ENCODE data around the gene BRAT1. TPM values are rescaled to one million over a fixed set of nuclear protein-coding genes. Genes with fewer than 3 reads are reported as not detected.
A peak's percentile ranks its signal among the peaks of the same experiment; 100 is the strongest.

Gene BRAT1
- total RNA-seq, 1 experiment from 2014 or later: 50.0 TPM

DNA sequence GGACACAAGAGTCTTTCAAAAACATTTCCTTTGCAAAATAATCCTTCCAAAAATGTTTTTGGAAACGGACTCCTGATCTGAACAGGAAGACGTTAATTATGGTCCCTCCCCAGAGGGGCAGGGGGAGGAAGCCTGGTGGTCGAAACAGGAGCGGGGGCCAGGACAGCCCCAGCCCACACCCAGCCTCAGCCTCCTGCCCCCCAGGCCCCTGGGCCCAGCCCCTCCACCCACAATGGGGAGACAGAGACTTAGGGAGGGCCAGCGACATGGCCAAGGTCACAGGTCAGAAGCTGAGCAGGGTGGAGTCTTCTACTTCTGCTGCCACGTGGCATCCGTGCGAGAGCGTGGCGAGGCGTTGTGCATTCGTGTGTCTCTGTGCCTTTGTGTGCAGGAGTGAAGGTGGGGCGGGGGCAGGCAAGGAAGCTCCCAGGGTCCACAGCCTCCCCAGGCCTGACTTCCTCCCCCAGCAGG lies 65.1 kb downstream of the BRAT1 start (continued):
- TF ChIP-seq, protein P1, sequence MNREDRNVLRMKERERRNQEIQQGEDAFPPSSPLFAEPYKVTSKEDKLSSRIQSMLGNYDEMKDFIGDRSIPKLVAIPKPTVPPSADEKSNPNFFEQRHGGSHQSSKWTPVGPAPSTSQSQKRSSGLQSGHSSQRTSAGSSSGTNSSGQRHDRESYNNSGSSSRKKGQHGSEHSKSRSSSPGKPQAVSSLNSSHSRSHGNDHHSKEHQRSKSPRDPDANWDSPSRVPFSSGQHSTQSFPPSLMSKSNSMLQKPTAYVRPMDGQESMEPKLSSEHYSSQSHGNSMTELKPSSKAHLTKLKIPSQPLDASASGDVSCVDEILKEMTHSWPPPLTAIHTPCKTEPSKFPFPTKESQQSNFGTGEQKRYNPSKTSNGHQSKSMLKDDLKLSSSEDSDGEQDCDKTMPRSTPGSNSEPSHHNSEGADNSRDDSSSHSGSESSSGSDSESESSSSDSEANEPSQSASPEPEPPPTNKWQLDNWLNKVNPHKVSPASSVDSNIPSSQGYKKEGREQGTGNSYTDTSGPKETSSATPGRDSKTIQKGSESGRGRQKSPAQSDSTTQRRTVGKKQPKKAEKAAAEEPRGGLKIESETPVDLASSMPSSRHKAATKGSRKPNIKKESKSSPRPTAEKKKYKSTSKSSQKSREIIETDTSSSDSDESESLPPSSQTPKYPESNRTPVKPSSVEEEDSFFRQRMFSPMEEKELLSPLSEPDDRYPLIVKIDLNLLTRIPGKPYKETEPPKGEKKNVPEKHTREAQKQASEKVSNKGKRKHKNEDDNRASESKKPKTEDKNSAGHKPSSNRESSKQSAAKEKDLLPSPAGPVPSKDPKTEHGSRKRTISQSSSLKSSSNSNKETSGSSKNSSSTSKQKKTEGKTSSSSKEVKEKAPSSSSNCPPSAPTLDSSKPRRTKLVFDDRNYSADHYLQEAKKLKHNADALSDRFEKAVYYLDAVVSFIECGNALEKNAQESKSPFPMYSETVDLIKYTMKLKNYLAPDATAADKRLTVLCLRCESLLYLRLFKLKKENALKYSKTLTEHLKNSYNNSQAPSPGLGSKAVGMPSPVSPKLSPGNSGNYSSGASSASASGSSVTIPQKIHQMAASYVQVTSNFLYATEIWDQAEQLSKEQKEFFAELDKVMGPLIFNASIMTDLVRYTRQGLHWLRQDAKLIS (CRISPR knock-in tag; IDR thresholded peaks at IDR 0.05; ENCODE audit: borderline replicate concordance): no peak
- TF ChIP-seq, protein P2, sequence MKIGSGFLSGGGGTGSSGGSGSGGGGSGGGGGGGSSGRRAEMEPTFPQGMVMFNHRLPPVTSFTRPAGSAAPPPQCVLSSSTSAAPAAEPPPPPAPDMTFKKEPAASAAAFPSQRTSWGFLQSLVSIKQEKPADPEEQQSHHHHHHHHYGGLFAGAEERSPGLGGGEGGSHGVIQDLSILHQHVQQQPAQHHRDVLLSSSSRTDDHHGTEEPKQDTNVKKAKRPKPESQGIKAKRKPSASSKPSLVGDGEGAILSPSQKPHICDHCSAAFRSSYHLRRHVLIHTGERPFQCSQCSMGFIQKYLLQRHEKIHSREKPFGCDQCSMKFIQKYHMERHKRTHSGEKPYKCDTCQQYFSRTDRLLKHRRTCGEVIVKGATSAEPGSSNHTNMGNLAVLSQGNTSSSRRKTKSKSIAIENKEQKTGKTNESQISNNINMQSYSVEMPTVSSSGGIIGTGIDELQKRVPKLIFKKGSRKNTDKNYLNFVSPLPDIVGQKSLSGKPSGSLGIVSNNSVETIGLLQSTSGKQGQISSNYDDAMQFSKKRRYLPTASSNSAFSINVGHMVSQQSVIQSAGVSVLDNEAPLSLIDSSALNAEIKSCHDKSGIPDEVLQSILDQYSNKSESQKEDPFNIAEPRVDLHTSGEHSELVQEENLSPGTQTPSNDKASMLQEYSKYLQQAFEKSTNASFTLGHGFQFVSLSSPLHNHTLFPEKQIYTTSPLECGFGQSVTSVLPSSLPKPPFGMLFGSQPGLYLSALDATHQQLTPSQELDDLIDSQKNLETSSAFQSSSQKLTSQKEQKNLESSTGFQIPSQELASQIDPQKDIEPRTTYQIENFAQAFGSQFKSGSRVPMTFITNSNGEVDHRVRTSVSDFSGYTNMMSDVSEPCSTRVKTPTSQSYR (CRISPR knock-in tag; IDR thresholded peaks at IDR 0.05): no peak
- TF ChIP-seq HMGA2 (CRISPR knock-in tag; IDR thresholded peaks at IDR 0.05) (no peak), ZNF232 (CRISPR knock-in tag; IDR thresholded peaks at IDR 0.05) (no peak), FOXJ3 (CRISPR knock-in tag; IDR thresholded peaks at IDR 0.05; ENCODE audit: borderline replicate concordance) (no peak), TEAD4 (CRISPR knock-in tag; IDR thresholded peaks at IDR 0.05) (no peak)
- TF ChIP-seq, protein P3, sequence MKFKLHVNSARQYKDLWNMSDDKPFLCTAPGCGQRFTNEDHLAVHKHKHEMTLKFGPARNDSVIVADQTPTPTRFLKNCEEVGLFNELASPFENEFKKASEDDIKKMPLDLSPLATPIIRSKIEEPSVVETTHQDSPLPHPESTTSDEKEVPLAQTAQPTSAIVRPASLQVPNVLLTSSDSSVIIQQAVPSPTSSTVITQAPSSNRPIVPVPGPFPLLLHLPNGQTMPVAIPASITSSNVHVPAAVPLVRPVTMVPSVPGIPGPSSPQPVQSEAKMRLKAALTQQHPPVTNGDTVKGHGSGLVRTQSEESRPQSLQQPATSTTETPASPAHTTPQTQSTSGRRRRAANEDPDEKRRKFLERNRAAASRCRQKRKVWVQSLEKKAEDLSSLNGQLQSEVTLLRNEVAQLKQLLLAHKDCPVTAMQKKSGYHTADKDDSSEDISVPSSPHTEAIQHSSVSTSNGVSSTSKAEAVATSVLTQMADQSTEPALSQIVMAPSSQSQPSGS (CRISPR knock-in tag; IDR thresholded peaks at IDR 0.05; ENCODE audit: borderline replicate concordance, low read depth): no peak

DNA sequence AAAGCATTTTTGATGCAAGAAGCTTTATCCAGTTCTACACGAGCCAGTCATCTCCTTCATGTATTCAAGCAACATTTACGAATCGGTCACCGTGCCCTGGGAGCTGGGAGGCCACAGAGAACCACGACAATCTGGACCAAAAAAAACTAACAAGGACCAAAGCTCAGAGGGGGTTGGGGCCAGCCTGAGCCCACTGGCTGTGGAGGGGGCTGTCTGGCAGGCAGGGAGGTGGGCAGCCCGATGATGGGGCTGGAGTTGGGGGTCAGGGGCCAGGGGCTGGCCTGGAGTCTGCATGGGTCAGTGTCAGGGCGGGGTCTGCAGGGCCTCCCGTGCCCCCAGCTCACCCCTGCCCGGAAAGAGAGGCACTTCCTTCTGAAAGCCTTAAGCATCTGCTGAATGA lies 66.6 kb downstream of the BRAT1 start:
- Mint-ChIP-seq H3K27me3 (ENCODE audit: low read depth) (no peaks in the 10 kb centered on the region), H3K27ac (peak overlapping the region; percentile 37; the same call in 1 of the 2 replicates), H3K9me3 (peaks cover 9% of the 10 kb centered on the region), H3K4me1 (0 out of 2 replicates have a peak, but pooled peaks cover 2% of the 10 kb centered on the region), H3K4me3 (no peak overlapping the region), H3K36me3 (no peaks in the 10 kb centered on the region)
- POLR2A ChIA-PET: interaction anchor here (0.6 kb wide), 1 partner anchor 784 kb away, joined by 4 read pairs; no protein-coding TSS in a partner anchor
- TF ChIP-seq NFE2L1 (CRISPR knock-in tag; IDR thresholded peaks at IDR 0.05): no peak
- no peak for TF ChIP-seq FOXP1 (CRISPR knock-in tag; IDR thresholded peaks at IDR 0.05; ENCODE audit: borderline replicate concordance)
- TF ChIP-seq GRHL2 (CRISPR knock-in tag; IDR thresholded peaks at IDR 0.05; ENCODE audit: insufficient replicate concordance, severe bottlenecking): no peak
- TF ChIP-seq CREB1 (CRISPR knock-in tag; IDR thresholded peaks at IDR 0.05): no peak
- TF ChIP-seq, protein P4, sequence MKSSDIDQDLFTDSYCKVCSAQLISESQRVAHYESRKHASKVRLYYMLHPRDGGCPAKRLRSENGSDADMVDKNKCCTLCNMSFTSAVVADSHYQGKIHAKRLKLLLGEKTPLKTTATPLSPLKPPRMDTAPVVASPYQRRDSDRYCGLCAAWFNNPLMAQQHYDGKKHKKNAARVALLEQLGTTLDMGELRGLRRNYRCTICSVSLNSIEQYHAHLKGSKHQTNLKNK (CRISPR knock-in tag; IDR thresholded peaks at IDR 0.05): no peak
- TF ChIP-seq OVOL2 (CRISPR knock-in tag; IDR thresholded peaks at IDR 0.05; ENCODE audit: borderline replicate concordance): no peak
- TF ChIP-seq, protein P5, sequence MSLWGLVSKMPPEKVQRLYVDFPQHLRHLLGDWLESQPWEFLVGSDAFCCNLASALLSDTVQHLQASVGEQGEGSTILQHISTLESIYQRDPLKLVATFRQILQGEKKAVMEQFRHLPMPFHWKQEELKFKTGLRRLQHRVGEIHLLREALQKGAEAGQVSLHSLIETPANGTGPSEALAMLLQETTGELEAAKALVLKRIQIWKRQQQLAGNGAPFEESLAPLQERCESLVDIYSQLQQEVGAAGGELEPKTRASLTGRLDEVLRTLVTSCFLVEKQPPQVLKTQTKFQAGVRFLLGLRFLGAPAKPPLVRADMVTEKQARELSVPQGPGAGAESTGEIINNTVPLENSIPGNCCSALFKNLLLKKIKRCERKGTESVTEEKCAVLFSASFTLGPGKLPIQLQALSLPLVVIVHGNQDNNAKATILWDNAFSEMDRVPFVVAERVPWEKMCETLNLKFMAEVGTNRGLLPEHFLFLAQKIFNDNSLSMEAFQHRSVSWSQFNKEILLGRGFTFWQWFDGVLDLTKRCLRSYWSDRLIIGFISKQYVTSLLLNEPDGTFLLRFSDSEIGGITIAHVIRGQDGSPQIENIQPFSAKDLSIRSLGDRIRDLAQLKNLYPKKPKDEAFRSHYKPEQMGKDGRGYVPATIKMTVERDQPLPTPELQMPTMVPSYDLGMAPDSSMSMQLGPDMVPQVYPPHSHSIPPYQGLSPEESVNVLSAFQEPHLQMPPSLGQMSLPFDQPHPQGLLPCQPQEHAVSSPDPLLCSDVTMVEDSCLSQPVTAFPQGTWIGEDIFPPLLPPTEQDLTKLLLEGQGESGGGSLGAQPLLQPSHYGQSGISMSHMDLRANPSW (CRISPR knock-in tag; conservative IDR thresholded peaks at IDR 0.05; ENCODE audit: low read depth): no peak
- CTCF ChIA-PET: interaction anchor here (1.5 to 2.2 kb wide), 3 partner anchors 13 to 221 kb away, joined by 4 to 8 read pairs (median 5); no protein-coding TSS in a partner anchor
- no peak for ATAC-seq
- DNase-seq (ENCODE audit: low spot score): no peak

Measured in WTC11 (cell line).